GM12874 (cell line): Measurements from ENCODE around the gene RFFL.
A peak's percentile ranks its signal among the peaks of the same experiment; 100 is the strongest.

ENCODE experiments used
- CTCF ChIP-seq: IDR thresholded peaks from 2 replicates; pipeline ENCODE4 v1.5.1; 2011; ENCODE audit warnings: low read depth, mild to moderate bottlenecking, control low read depth, low read length, moderate library complexity; ENCODE audit not compliant: insufficient read depth

RFFL gene

DNA sequence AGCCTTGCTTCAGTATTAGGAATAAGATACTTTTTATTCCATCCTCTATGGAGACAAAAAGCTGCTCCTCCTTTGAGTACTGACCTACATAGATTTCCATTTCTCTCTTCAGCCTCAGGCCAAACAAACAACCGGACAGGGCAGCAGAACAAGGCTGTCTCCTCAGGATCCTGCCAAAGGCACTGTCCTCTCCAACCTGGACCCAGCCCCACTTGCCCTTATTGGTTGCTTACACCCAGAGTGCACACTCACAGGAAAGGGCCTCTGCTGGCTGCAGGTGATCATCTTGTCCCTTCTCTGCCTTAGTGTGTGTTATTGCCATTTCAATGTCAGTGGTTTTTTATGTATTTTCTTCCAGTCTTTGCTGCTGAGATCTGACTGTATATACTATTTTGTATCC, 56.5 kb downstream of the RFFL start:
- no peak for TF ChIP-seq CTCF

- TF ChIP-seq CTCF = no peak
These were observed 57.2 kb downstream of the RFFL start for GRCh38 chr17:35006345-35006744.

- no peak for TF ChIP-seq CTCF
These were observed 59.7 kb downstream of the RFFL start for GRCh38 chr17:35003778-35004177.

GRCh38 chr17:35002876-35003551, 60.5 kb downstream of the RFFL start:
- no peak for TF ChIP-seq CTCF

GRCh38 chr17:35001549-35001948, 62.0 kb downstream of the RFFL start:
- TF ChIP-seq CTCF = no peak

- TF ChIP-seq CTCF = no peak
These were observed 64.1 kb downstream of the RFFL start for GRCh38 chr17:34999456-34999855.

DNA sequence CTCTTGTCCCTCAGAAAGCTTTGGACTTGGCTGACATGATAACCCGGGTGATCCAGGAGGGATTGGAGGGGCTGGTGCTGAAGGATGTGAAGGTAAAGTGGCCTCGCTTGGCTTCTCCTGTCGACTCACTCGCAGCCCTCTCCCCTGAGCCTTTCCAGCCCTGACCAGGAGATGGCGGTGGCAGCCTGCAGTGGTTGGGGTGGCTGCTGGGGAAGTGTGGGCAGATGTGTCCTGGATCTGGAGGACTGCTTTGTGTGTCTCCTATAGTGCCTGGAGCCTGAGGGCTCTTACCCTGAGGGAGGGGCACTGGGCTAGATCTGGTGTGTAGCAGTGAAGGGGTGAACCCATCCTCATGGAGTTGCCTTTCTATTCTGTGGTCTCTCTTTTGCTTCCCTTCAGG, 65.3 kb downstream of the RFFL start:
- peak; percentile 94 for TF ChIP-seq CTCF
